Sciatic nerve (tissue), 1 donor: Measurements from ENCODE around the gene SLC30A10. TPM values are rescaled to one million over a fixed set of nuclear protein-coding genes. Genes with fewer than 3 reads are reported as not detected.

ENCODE experiments used
- total RNA-seq: library from RNA; stranded (reverse); fragmentation: NEBNext Ultra II Directional; extraction: Animal tissue kit (Norgen Biotek cat#: 25700); gene quantifications from one replicate; pipeline ENCODE4 v1.2.1, GENCODE V29; 2021
- donor health status: DM: no; HTN: no; CAD: no.

Gene SLC30A10
- total RNA-seq, 1 donor from 2014 or later = 0.62 TPM

Other genes starting within 250 kb of the SLC30A10 start
- 85.9 TPM for gene EPRS1, start 117.9 kb upstream of the SLC30A10 start, total RNA-seq
- gene BPNT1, start 161.2 kb upstream of the SLC30A10 start, total RNA-seq = 18.5 TPM
- 48.7 TPM for gene IARS2, start 165.6 kb upstream of the SLC30A10 start, total RNA-seq